GM18870 (cell line): ENCODE results near the gene KRTAP19-7.

ENCODE experiments used
- ATAC-seq: cut with Tn5 transposase; IDR thresholded peaks from one replicate; pipeline ENCODE4 v1.9.1; 2021; ENCODE audit warnings: moderate library complexity; ENCODE audit not compliant: unreplicated experiment

KRTAP19-7 gene

DNA sequence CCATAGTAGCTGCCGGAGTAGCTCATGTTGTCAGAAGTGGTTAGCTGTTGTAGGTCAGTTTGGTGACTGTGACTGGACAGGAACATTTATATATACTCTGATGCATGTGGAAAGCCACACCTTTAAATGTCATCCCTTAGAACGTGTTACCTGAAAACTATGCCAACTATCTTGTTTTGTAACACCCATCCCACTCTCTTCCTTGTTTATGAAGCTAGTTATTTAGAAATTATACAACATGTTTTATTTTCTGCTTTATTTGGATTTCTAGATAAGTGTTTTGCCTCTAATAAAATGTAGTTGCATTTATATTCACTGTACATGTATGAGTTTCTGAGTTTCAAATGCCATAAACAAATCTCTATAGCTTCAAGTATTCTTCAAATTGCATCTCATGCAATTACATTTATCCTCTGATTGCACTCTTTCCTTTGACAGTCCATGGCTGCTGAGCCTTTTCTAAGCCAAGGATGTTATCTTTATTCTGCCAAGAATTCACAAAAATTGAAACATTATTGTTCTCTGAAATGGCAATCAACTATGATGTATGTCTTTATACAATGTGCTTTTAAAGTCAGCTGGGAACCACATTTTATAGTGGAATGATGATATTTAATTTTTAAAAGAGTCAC is at the start of gene KRTAP19-7:
Gene KRTAP19-7 (minus strand): TSS at position 51 of the 632 bp plus-strand sequence. CDS start 25 bp downstream, at position 26.
- no peak for ATAC-seq

DNA sequence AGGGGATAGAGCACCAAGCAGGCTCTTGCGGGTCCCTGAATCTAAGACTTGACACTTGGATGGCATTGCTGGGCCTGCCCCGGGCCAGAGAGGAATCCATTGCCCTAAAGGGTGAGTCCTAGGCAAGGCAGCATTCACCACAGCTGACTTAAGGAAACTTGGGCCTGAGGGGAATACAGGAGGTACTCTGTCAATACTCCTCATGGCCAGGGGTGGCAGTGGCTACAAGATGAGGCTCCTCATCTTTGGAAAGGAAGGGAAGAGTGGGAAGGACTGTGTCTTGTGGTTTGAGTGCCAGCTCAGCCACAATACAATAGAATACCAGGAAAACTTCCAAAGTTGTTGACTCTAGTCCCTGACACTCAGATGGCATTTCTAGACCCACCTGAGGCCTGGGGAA is 44.9 kb upstream of the KRTAP19-7 start:
- no peak for ATAC-seq

DNA sequence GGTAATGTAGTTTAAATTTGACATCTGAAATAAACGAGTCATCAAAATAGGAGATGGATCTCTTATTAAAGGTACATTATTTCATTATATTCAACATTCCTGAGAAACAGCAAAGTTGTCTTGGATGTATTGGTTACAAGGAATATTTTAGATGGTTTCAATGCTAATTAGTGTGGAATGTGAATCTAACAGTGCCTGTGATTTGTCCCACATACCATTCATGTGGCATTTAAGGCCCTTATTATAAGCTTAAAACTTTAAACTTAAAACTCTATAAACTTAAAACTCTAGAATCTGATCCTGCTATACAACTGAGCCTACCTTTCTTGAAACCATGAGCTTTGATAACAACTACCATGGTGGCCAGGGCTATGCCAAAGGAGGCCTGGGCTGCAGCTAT is 39.7 kb upstream of the KRTAP19-7 start, which contains the start of gene KRTAP22-1:
Gene KRTAP22-1 (plus strand): TSS at position 301 of the 400 bp plus-strand sequence.
- ATAC-seq = no peak

- no peak for ATAC-seq
Measured at GRCh38 chr21:30598802-30599201, 37.7 kb upstream of the KRTAP19-7 start, which contains the start of gene KRTAP6-2. KRTAP6-2 (minus strand) TSS chr21:30598902; CDS start chr21:30598874, 28 bp downstream.

- ATAC-seq = no peak
Measured at GRCh38 chr21:30592140-30592539, 31.0 kb upstream of the KRTAP19-7 start, which contains the start of gene KRTAP6-3. KRTAP6-3 (plus strand) TSS chr21:30592440; CDS start chr21:30592446, 6 bp downstream.

- no peak for ATAC-seq
Measured at GRCh38 chr21:30590297-30590696, 29.2 kb upstream of the KRTAP19-7 start, which contains the start of gene KRTAP22-2. KRTAP22-2 (minus strand) TSS chr21:30590397.

DNA sequence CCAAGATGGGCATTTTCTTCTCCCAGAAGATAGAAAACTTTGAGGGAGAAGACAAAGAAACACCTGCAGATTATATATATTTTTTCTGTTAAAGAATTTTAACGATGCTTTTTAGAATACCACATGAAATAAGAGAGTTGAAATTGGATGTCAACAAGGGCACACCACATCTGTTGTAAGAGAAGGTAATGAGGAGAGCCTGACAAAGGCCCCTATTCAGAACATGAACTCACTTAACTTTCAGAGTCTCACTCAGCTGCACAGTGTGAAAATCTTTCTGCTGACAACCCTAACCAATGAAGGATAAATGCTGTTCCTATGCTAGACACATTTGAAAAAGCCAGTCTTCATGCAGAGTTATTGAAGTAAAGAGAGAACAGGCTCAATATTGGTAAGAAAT is 21.8 kb upstream of the KRTAP19-7 start:
- ATAC-seq = no peak

GRCh38 chr21:30580132-30580531 is 19.0 kb upstream of the KRTAP19-7 start:
- ATAC-seq = no peak

- ATAC-seq = no peak
Measured at GRCh38 chr21:30579346-30579745, 18.2 kb upstream of the KRTAP19-7 start.

GRCh38 chr21:30577766-30578165 is 16.7 kb upstream of the KRTAP19-7 start:
- ATAC-seq = no peak

DNA sequence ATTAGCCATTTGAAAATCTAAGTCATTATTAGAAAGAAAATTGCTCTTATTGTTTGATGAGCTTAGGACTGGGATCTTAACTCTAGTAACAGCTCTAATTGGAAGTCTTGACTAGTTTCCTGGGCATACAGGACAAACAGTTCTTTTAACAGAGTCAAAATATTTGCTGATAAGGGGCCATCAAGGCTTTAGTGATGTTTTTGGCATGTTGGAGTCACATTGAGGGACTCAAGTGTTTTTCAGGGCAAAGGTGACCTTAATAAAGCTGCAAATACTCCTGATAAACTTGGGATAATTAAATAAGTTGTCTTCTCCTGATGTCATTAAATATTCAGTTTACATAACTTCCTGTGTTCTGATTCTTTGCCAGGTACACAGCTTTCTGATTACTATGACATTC is 6.5 kb upstream of the KRTAP19-7 start:
- no peak for ATAC-seq

GRCh38 chr21:30563630-30564029 is 2.5 kb upstream of the KRTAP19-7 start:
- no peak for ATAC-seq

DNA sequence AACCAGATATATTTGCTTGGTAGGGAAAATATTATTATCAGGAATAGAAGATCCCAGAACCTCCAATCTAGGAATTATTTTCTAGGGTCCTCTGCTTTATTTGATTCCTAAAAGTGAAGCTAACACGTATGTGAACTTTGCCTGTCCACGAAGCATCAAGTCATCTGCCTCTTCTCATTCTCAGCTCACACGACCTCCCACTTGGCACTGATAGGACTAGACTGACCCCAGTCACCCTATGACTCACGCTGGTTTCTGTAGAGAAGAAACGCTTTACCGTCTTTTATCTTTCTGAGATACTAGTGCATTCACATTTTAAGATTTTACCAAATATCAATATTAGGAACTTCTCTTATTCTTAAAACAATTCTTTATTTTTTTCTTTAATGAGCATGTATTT is 2.0 kb upstream of the KRTAP19-7 start:
- no peak for ATAC-seq

DNA sequence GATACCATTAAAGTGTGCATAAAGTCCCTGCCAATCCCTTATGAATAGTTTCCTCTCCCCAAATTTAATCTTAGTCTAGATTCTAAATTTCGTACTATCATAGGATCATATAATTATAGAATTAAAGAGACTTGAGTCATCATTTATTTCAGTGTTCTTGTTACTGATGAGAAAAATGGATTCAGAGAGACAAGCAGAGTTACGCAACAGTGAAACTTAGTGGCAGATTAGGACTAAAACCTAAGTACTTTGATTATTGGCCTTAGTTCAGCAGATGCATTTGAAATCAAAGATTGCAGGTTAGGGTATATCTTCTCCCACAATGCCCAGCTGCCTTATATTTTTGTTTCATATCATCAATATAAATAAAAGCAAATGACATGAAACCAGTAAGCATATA is 843 bp upstream of the KRTAP19-7 start:
- no peak for ATAC-seq

GRCh38 chr21:30555095-30555494 is 6.0 kb downstream of the KRTAP19-7 start:
- no peak for ATAC-seq

GRCh38 chr21:30552782-30553181 is 8.3 kb downstream of the KRTAP19-7 start:
- no peak for ATAC-seq

- no peak for ATAC-seq
Measured at GRCh38 chr21:30541764-30542163, 19.4 kb downstream of the KRTAP19-7 start, which contains the start of gene KRTAP19-6. KRTAP19-6 (minus strand) TSS chr21:30541864; CDS start chr21:30541833, 31 bp downstream.

GRCh38 chr21:30518876-30519275 is 42.2 kb downstream of the KRTAP19-7 start:
- no peak for ATAC-seq

DNA sequence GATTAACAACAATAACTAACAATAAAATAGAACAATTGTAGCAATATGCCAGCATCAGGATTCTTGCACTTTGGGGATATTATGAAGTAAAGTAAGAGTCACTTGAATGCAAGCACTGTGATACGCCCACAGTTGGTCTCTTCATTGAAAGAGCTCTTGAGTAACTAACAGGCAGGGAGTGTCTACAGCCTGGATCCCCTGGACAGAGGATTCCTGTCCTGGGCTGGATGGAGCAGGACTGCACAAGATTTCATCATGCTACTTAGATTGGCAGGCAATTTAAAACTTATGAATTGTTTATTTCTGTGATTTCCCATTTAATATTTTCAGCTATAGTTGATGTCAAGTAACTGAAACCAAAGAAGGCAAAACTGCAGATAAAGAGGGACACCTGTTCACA is 45.4 kb downstream of the KRTAP19-7 start:
- ATAC-seq = no peak
